GM18951 (cell line): Measurements from ENCODE around the gene SLC2A4.

Source experiments
- POLR2A ChIP-seq: IDR thresholded peaks from 4 replicates; pipeline ENCODE4 v1.6.1; 2011; ENCODE audit warnings: mild to moderate bottlenecking; ENCODE audit not compliant: insufficient read length, insufficient read depth; ENCODE audit errors: extremely low read depth
- in situ Hi-C: fragments of 300-500 bp; cut with MboI; formaldehyde crosslinking; loops from one replicate; pipeline ENCODE4 v1.12.0; 2022; ENCODE audit warnings: low sequenced_read_pairs, mixed read lengths, inconsistent platforms; ENCODE audit not compliant: unreplicated experiment

Gene SLC2A4

GRCh38 chr17:7311110-7311705 lies 29.7 kb downstream of the SLC2A4 start:
- in situ Hi-C loops = no loop called here
- no peak for TF ChIP-seq POLR2A

DNA sequence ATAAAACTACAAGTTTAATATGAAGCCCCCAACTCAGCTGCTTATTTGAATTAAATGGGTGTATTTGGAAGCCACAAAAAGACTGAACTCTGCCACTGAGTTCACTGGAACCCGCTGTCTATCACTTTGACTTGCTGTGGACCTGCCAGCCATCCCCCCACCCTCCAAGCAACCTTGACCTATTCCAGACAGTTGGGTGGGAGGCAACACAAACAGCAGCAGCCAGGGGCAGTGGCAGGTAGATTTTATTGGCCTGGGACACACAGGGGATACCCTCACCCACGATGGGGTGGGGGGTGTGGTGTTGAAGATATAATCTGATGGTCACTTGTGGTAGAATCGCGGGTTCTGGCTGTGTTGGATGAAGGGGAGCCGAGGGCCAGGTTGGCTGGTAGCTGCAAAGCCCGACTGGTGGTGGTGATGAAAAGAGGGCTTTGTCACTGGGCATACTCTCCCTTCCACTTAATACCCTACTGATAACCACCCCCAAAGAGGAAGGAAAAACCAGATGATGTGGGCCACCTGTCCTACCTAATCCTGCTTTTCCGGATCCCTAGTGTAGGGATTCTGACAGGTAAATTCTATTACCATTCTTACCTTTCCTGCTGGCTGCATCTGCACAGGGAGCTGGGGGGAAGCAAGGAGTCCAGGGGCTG lies 31.0 kb downstream of the SLC2A4 start:
- in situ Hi-C loops = no loop called here
- TF ChIP-seq POLR2A = no peak

- TF ChIP-seq POLR2A = peak; percentile 42
- in situ Hi-C loops = no loop called here
Observed at GRCh38 chr17:7313088-7313889, 31.8 kb downstream of the SLC2A4 start.

DNA sequence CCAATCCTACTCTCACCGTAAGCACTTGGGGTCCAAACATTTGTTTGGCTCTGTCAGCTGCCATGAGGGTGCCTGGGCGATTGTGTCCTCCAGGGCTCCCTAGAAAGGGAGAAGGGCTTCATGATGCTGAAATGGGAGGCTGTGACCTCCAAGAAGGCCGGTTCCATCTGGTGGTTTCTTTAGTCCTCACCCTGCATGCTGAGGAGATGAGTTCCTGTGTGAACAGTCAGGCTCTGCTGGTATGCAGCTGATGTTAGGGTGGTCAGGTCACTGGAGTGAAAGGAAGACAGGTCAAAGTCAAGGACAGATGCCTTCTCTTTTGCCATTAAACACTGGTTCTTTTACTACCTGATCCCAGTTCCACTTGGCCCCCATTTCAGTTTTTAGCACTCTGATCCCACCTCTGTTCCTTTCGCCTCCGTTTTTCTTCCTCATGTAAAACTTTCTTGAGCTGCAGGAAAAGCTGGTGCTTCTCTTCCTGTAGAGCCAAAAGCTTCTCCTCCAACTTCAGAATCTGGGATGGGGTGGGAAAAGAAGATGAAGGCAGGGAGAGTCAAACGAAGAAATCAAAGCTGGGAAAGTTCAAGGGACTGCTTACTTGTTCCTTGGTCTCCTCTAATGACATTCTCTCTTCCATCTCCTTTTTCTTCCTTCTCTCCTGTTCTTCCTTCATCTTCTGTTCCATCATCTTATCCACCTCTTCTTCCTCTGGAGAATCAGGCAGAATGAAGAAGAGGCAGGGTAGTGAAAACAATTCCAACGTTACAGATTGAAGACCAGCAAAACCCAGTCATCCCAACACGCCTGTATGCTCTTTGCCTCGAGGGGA lies 32.6 kb downstream of the SLC2A4 start:
- TF ChIP-seq POLR2A = peak; percentile 19
- in situ Hi-C loops = no loop called here

DNA sequence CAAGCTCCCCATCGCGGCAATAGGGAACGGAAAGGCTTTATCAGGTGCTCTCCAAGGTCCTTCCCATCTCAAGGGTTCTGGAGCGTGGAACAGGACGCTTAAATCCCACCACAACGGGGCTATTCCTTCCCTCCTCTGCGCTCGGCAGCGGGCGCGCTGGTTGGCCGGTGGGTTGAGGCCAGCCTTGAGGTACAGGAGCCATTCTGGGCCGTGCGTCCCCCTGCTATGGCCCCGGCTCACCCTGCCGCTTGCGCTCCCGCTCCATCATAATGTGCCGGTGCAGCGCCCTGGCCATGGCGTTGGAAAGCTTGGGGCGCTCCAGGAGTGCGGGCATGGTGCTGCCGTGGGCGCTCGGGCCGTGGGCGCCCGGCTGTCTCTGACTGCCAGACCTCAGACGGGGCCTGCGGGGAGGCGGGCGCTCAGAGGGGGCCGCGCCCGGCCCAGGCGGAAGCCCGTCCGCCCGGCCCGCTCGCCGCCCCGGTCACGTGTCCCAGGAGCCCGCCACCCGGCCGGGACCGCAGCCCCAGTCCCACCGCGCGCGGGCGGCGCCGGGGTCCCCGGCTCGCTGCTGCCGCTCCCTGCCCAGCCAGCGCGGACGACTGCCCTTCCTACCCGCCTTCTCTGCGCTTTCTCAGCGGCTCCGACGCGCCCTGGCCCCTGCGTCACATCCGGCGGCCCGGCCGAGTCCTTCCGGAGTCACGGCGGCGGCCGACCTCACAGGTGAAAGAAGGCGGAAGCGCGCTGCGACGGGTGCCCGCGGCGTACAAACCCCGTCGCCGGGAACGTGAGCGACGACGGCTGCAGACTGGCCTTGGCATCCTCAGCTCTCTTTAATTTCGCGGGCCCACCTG lies 33.4 kb downstream of the SLC2A4 start, which contains the start of gene GPS2:
TSS of gene GPS2 (minus strand) at position 642 of the 851 bp plus-strand sequence. CDS start at position 334, 308 bp downstream.
- peak; percentile 83 for TF ChIP-seq POLR2A
- in situ Hi-C loops = no loop called here

DNA sequence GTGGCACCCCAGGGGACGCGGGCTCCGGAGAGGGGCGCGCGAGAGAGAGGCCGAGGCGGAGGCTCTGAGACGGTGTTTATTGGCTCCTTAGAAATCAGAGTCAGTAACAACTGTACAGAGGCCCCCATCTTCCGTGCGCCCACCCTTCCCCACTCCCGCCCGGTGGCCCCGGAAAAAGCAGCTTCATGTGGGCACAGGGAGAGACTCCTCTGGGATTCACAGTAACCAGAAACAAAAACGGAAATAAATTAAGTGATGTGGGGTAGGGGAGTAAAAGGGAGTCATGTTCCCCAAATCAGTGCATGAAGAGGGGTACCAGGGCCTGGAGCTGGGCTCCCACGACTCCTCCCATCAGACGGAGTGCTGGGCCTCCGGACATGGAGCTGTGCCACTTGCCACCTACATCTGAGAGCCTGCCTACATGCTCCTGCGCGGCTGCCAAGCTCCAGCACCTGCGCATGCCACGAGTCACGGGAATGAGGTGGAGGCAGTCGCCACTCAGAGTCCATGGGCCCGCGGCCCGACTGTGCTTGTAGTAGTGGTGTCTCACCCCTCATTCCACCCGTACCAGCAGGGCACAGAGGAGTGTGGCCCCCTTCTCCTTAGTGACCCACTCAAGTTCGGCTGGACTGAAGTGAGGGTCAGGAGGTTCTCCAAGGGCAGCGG lies 34.2 kb downstream of the SLC2A4 start:
- TF ChIP-seq POLR2A = no peak
- in situ Hi-C loops = no loop called here

- in situ Hi-C loops = no loop called here
- no peak for TF ChIP-seq POLR2A
Observed at GRCh38 chr17:7317161-7317803, 35.8 kb downstream of the SLC2A4 start.

DNA sequence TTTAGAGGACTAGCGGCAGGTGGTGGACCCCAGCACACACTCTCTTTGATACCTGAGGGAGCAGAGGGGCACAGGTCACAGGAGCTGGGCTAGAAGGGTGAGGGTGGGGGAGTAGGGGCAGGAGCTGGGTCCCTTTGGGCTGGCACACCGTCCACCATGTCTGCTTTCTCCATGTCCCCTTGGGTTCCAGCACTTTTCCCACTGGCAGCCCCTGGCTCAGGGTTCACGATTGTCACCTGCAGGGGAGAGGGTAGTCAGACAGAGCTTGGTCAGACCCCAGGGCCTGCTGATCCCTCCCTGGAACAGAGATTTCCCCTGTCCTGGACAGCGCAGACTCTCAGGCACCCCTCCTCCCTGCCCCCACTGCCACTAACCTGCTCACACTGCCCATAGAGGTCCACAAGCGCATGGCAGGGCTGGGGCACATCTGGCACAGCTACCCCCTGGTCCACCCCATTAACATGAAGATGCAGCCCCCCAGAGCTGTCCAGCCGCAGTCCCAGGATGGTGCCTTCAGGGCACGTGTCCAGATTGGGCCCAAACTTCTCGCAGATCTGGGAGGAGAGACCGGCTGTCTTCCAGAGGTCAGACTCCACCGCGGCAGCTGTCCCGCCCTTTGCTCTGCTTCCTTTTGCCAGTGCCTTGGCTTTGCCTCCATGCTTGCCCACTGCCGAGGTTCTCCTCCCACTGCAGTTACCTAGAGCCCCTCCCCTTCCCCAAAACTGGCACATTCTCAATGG lies 36.8 kb downstream of the SLC2A4 start:
- in situ Hi-C loops = no loop called here

DNA sequence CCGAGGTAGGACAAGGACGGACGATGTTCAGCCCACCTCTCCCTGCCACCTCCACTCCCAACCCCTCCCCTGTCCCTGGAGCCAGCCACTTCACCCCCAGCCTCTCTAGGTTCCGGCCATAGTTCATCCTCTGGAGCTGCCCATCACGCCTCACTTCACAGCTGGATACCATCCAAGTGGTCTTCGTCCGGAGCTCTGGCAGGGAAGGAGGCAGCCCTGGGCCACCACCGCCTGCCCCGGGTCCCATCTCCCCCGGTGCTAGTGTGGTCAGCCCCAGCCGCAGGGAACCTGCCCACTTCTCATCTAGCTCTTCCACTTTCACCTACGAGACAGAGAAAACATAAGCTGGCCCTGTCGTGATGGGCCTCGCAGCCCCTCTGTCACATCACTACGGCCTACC lies 39.9 kb downstream of the SLC2A4 start:
- TF ChIP-seq POLR2A = no peak
- in situ Hi-C loops = no loop called here

More for the DNA sequence above, 36.8 kb downstream of the SLC2A4 start:
- no peak for TF ChIP-seq POLR2A

DNA sequence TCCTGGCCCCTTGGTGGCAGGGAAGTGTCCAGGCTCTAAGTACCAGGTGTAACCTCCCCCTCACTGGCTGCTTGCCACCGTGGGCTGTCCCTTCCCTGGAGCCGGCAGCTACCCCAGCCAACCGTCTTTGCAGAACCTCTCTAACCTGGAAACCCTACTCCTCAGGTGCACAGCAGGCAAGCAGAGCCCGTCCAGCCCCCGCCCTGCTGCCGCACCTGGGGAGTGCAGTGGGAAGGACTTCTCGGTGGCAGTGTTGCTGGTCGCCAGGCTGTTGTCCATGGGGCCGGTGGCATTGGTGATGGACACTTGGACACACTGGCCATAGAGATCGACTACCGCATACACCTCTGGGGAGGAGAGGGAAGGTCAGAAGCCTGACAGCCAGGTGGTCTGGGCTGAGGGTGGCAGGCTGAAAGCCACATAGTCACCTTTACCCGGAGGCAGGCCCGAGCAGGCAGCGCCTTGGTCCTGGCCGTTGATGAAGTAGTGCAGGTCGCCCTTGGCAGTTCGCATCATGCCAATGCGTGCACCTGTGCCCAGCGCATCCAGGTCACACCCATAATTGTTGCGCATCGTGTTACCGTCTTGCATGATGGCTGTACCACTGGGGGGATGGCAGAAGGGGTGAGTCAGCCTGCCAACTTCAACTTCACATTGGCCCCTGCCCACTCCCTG lies 41.1 kb downstream of the SLC2A4 start:
- TF ChIP-seq POLR2A = no peak
- in situ Hi-C loops = no loop called here
